GOT3 (cell line): Measurements from ENCODE around the gene SORBS2.
A peak's percentile ranks its signal among the peaks of the same experiment; 100 is the strongest.
"Not testable (repeated sequence)": the region's sequence is repeated elsewhere in the genome, so short reads cannot be mapped to it uniquely, and the experiment has no call there.

Experiments
- DNase-seq: peaks from one replicate; lab custom pipeline; 2025; ENCODE audit warnings: mixed read lengths; lab: John Stamatoyannopoulos, UW

The SORBS2 gene

GRCh38 chr4:185811509-185812364, at the start of gene SORBS2:
Gene SORBS2, minus strand, starts transcription at chr4:185812194. Its CDS starts 121,623 bp downstream, at chr4:185690571.
- DNase-seq = no peak

GRCh38 chr4:185859111-185859510, 47.1 kb upstream of the SORBS2 start:
- no peak for DNase-seq

- not testable (repeated sequence) for DNase-seq
Measured at GRCh38 chr4:185857561-185857960, 45.6 kb upstream of the SORBS2 start.

GRCh38 chr4:185853841-185854240, 41.8 kb upstream of the SORBS2 start:
- no peak for DNase-seq

- DNase-seq = no peak
Measured at GRCh38 chr4:185852961-185853360, 41.0 kb upstream of the SORBS2 start.

- no peak for DNase-seq
Measured at GRCh38 chr4:185849664-185850550, 37.9 kb upstream of the SORBS2 start.

GRCh38 chr4:185847352-185848097, 35.5 kb upstream of the SORBS2 start:
- DNase-seq = no peak

- no peak for DNase-seq
Measured at GRCh38 chr4:185846505-185847150, 34.6 kb upstream of the SORBS2 start.

- DNase-seq = no peak
Measured at GRCh38 chr4:185845966-185846365, 34.0 kb upstream of the SORBS2 start.

GRCh38 chr4:185841451-185841850, 29.5 kb upstream of the SORBS2 start:
- DNase-seq = no peak

- DNase-seq = no peak
Measured at GRCh38 chr4:185840953-185841352, 29.0 kb upstream of the SORBS2 start.

GRCh38 chr4:185840201-185840600, 28.2 kb upstream of the SORBS2 start:
- no peak for DNase-seq

GRCh38 chr4:185839770-185840169, 27.8 kb upstream of the SORBS2 start:
- no peak for DNase-seq

- DNase-seq = peak; percentile 17
Measured at GRCh38 chr4:185839194-185839712, 27.3 kb upstream of the SORBS2 start.

GRCh38 chr4:185838514-185839193, 26.7 kb upstream of the SORBS2 start:
- DNase-seq = no peak

GRCh38 chr4:185838104-185838452, 26.1 kb upstream of the SORBS2 start:
- DNase-seq = no peak

- no peak for DNase-seq
Measured at GRCh38 chr4:185837415-185838103, 25.6 kb upstream of the SORBS2 start.

GRCh38 chr4:185836241-185837084, 24.5 kb upstream of the SORBS2 start:
- no peak for DNase-seq

GRCh38 chr4:185835814-185836213, 23.8 kb upstream of the SORBS2 start:
- no peak for DNase-seq
